ENCODE results near the gene CEP170B. TPM values are rescaled to one million over a fixed set of nuclear protein-coding genes. Genes with fewer than 3 reads are reported as not detected.
"Not testable (repeated sequence)": the region's sequence is repeated elsewhere in the genome, so short reads cannot be mapped to it uniquely, and the experiment has no call there.

The CEP170B gene
- total RNA-seq, 2 donors from 2014 or later, result 26.8 to 47.0 TPM

DNA sequence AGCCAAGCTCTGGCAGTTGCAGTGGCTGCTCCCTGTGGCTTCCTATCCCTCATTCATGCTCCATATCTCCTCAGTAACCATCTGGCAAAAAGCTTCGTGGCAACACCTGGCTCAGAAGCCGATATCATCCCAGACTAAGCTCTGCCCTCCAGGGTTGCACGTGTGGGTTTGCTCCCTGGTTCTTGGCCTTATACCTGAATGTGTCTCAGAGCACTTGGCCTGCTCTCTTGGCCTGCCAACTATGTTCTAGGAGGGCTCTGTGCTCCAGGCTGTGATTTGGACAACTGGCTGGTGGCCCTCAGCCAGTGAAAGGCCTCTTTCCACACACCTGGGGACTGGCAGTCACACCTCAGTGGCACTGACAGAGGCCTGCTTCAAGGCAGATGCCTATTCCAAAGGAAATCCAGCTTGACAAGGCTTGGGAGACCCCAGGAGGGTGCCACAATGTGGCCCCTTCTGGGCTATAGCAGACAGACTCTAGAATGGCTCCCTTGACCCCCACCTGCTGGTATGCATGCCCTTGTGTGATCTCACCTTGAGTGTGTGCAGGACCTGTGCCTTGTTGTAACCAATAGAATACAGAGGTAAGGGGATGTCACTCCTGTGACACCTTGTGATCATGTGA is 70.1 kb downstream of the CEP170B start:
- intact Hi-C loops (cut with DNase I), result no loop called here
- DNase-seq (ENCODE audit: low spot score), result no peak

- no peak for DNase-seq (ENCODE audit: low spot score)
- intact Hi-C loops (cut with DNase I), result no loop called here
Observed at GRCh38 chr14:104935955-104936354, 70.9 kb downstream of the CEP170B start.

GRCh38 chr14:104936361-104937155 is 71.5 kb downstream of the CEP170B start:
- intact Hi-C loops (cut with DNase I), result no loop called here
- no peak for DNase-seq (ENCODE audit: low spot score)

- intact Hi-C loops (cut with DNase I), result no loop called here
- DNase-seq (ENCODE audit: low spot score), result no peak
Observed at GRCh38 chr14:104937161-104937560, 72.1 kb downstream of the CEP170B start.

- intact Hi-C loops (cut with DNase I), result no loop called here
- no peak for DNase-seq (ENCODE audit: low spot score)
Observed at GRCh38 chr14:104937694-104938365, 72.8 kb downstream of the CEP170B start.

- peak; percentile 2 for DNase-seq (ENCODE audit: low spot score)
- intact Hi-C loops (cut with DNase I), result no loop called here
Observed at GRCh38 chr14:104938436-104938835, 73.4 kb downstream of the CEP170B start.

DNA sequence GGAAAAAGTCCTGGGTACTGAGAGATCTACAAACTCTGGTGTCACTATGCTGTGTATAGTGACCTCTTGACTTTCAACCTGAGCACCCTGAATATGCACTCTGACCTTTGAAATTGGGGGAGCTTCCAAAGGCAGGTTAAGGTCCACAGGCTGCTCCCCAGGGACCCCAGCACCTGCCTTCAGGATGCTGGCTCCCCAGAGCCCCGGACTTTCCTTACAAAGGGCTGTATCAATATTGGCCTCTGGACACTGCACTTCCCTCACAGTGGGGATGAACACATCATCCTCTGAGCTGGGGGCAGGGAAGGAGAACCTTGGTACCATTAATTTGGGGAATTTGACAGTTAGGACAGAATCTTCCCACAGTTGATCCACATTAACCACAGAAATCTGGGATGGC is 73.9 kb downstream of the CEP170B start:
- intact Hi-C loops (cut with DNase I), result no loop called here
- DNase-seq (ENCODE audit: low spot score), result peak; percentile 18

GRCh38 chr14:104939666-104940410 is 74.8 kb downstream of the CEP170B start:
- intact Hi-C loops (cut with DNase I), result no loop called here

GRCh38 chr14:104940526-104941150 is 75.6 kb downstream of the CEP170B start:
- intact Hi-C loops (cut with DNase I), result no loop called here
- DNase-seq (ENCODE audit: low spot score), result peak; percentile 24

More at GRCh38 chr14:104939666-104940410, 74.8 kb downstream of the CEP170B start:
- DNase-seq (ENCODE audit: low spot score), result peak; percentile 54

DNA sequence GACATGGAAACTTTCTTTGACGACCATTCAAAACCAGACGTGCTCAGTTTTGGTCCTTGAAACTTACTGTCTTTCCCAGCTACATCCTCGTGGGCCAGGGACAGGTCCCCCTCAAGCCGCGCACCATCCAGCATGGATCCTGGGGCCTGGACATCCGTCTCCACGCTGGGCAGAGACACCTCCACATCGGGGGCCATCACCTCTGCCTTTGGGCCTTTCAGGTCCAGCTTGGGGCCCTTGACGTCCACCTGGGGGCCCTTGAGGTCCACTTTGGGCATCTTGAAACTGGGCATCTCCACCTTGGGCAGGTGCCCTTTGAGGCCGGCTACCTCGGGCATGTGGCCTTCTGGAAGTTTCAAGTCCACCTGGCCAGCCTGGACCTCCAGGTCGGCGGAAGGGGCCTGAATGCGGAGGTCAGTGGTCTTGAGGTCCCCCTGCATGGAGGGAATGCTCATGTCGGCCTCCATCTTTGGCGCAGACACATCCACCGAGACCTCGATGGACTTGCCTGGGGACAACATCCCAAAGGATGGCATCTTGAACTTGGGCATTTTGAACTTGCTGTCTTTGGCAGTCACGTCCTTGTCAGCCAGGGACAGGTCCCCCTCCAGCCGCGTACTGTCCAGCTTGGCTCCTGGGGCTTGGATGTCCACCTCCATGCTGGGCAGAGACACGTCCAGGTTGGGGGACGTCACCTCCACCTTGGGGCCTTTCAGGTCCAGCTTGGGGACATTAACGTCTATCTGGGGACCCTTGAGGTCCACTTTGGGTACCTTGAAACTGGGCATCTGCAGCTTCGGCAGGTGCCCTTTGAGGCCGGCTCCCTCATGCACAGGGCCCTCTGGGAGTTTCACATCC is 76.7 kb downstream of the CEP170B start:
- intact Hi-C loops (cut with DNase I), result no loop called here
- peak; percentile 67 for DNase-seq (ENCODE audit: low spot score)

DNA sequence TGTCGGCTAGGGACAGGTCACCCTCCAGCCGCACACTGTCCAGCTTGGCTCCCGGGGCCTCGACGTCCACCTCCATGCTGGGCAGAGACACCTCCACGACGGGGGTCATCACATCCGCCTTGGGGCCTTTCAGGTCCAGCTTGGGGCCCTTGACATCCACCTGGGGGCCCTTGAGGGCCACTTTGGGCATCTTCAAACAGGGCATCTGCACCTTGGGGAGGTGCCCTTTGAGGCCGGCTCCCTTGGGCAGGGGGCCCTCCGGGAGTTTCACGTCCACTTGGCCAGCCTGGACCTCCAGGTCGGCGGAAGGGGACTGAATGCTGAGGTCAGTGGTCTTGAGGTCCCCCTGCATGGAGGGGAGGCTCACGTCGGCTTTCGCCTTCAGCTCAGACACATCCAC is 77.5 kb downstream of the CEP170B start:
- intact Hi-C loops (cut with DNase I), result no loop called here
- peak; percentile 61 for DNase-seq (ENCODE audit: low spot score)

DNA sequence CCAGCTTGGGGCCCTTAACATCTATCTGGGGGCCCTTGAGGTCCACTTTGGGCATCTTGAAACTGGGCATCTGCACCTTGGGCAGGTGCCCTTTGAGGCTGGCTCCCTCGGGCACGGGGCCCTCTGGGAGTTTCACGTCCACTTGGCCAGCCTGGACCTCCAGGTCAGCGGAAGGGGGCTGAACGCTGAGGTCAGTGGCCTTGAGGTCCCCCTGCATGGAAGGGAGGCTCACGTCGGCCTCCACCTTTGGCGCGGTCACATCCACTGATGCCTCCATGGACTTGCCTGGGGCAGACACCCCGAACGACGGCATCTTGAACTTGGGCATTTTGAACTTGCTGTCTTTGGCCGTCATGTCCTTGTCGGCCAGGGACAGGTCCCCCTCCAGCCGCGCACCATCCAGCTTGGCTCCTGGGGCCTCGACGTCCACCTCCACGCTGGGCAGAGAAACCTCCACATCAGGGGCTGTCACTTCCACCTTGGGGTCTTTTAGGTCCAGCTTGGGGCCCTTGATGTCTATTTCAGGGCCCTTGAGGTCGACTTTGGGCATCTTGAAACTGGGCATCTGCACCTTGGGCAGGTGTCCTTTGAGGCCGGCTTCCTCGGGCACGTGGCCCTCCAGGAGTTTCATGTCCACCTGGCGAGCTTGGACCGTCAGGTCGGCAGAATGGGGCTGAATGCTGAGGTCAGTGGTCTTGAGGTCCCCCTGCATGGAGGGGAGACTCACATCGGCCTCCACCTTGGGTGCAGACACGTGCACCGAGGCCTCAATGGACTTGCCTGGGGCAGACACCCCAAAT is 78.3 kb downstream of the CEP170B start:
- peak; percentile 55 for DNase-seq (ENCODE audit: low spot score)
- intact Hi-C loops (cut with DNase I), result not testable (repeated sequence)

- intact Hi-C loops (cut with DNase I); DNase-seq (ENCODE audit: low spot score): not testable (repeated sequence)
Observed at GRCh38 chr14:104944016-104944308, 78.9 kb downstream of the CEP170B start.

GRCh38 chr14:104944436-104945205 is 79.6 kb downstream of the CEP170B start:
- intact Hi-C loops (cut with DNase I), result not testable (repeated sequence)
- DNase-seq (ENCODE audit: low spot score), result peak; percentile 59

GRCh38 chr14:104945266-104945665 is 80.2 kb downstream of the CEP170B start:
- intact Hi-C loops (cut with DNase I), result not testable (repeated sequence)
- DNase-seq (ENCODE audit: low spot score), result peak; percentile 58
